Stomach (tissue), 9 donors: ENCODE data around the gene TMTC1. TPM values are rescaled to one million over a fixed set of nuclear protein-coding genes. Genes with fewer than 3 reads are reported as not detected.
A peak's percentile ranks its signal among the peaks of the same experiment; 100 is the strongest.

Experiments
- DNase-seq, 2 donors: peaks; one replicate each; pipeline versions ENCODE4 v3.0.0 to v3.0.0-alpha.2; 2013 to 2019
- H3K27ac ChIP-seq, 5 donors: fragments of 200-600 bp in 4 of 5; sonication (generic) in 4 of 5; one replicate each; pipeline ENCODE4 v1.5.1; 2013 to 2019; ENCODE audit warnings: mild to moderate bottlenecking in 1 of 5, moderate library complexity in 1 of 5
- H3K27me3 ChIP-seq, 3 donors: fragments of 200-600 bp; sonication (generic); one replicate each; pipeline ENCODE4 v1.5.1; 2017 to 2019; ENCODE audit warnings: mixed run types in 1 of 3
- H3K36me3 ChIP-seq, 4 donors: fragments of 200-600 bp; sonication (generic); 1 replicate in 3 of 4; 2 replicates in 1 of 4; pipeline ENCODE4 v1.5.1; 2016 to 2019
- H3K4me1 ChIP-seq, 4 donors: fragments of 200-600 bp; sonication (generic); one replicate each; pipeline ENCODE4 v1.5.1; 2016 to 2019
- H3K4me3 ChIP-seq, 4 donors: fragments of 200-600 bp; sonication (generic) in 3 of 4; one replicate each; pipeline ENCODE4 v1.5.1; 2016 to 2019; ENCODE audit warnings: mild to moderate bottlenecking in 1 of 4
- H3K9me3 ChIP-seq, 4 donors: fragments of 200-600 bp; sonication (generic); one replicate each; pipeline ENCODE4 v1.5.1; 2016 to 2019
- EP300 ChIP-seq: sonication (generic); formaldehyde crosslinking; IDR thresholded peaks from one replicate; pipeline ENCODE4 v1.6.1; 2017; ENCODE audit warnings: antibody characterized with exemption
- POLR2A ChIP-seq, 4 donors: fragments of 450-650 bp; IDR thresholded peaks; one replicate each; pipeline ENCODE4 v1.6.1; 2016; ENCODE audit warnings: antibody characterized with exemption in 4 of 4, control low read depth in 2 of 4, mild to moderate bottlenecking in 1 of 4, moderate library complexity in 1 of 4
- POLR2AphosphoS5 ChIP-seq, 3 donors: sonication (generic); formaldehyde crosslinking; IDR thresholded peaks; one replicate each; pipeline ENCODE4 v1.6.1; 2016; ENCODE audit warnings: antibody characterized with exemption in 3 of 3
- whole genome bisulfite sequencing, 5 donors: extraction: QIAGEN DNeasy Blood & Tissue Kit in 3 of 5; methylation state at CpG; one replicate each; pipeline versions ENCODE4 v1.1.5 to v1.1.7; 2013 to 2018; 5-methylcytosine and 5-hydroxymethylcytosine counted together
- intact Hi-C: fragments of 100-400 bp; cut with DNase I; formaldehyde crosslinking; loops from one replicate; pipeline ENCODE4 v1.15.1; 2023; ENCODE audit warnings: low total_unique reads
- polyA plus RNA-seq, 3 donors: library from polyadenylated mRNA; stranded (reverse); fragments of 200-250 nt; gene quantifications; one replicate each; pipeline ENCODE4 v1.2.3, GENCODE V29; 2013
- total RNA-seq, 5 donors: library from RNA; depleted of rRNA; stranded (reverse); fragments of >200 nt; gene quantifications; one replicate each; pipeline versions ENCODE4 v1.1.0 to v1.2.3, GENCODE V29; 2014 to 2016
- TF ChIP-seq, protein P1 (sequence below), 7 experiments: fragments of 450-650 bp in 4 of 7; fragments of 200-600 bp in 3 of 7; sonication (generic) in 3 of 7; IDR thresholded peaks; one replicate each; pipeline ENCODE4 v1.5.1; 2016 to 2019; ENCODE audit warnings: antibody characterized with exemption in 7 of 7, control low read depth in 2 of 7, mild to moderate bottlenecking in 1 of 7
- donor health status: healthy with polysubstance abuse.
- donor health status: Bipolar disorder and iron deficiency.
- donor health status: healthy.

Gene TMTC1
- total and polyA plus RNA-seq, 8 donors: 1.5 to 76.8 (median 19.1) TPM

DNA sequence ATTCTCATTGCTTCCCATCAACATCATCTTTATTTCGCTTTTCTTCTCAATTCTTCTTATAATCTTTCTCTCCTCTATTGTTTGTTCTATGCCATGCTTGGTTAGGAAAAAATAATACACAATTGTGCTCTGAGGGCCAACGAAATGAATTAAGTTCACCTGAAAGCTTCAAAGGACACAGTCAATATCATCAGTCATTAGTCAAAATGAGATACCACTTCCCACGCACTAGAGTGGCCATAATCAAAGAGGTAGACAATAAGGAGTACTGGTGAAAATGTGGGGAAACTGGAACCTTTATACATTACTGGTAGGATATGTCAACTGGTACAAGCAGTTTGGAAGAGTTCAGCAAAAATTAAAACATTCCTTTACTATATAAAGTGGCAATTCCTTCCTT is 91.5 kb downstream of the TMTC1 start:
- intact Hi-C loops: no loop called here
- H3K4me3 ChIP-seq: no peak overlapping the region
- no peaks in the 10 kb centered on the region for H3K4me1 ChIP-seq
- no peak overlapping the region for H3K27ac ChIP-seq
- WGBS, 5 donors: 64 to 73% (median 67%) methylated on average over 3 of the region's 3 CpGs; no CpG with 5 or more reads in 1 of the 5 donors
- TF ChIP-seq, protein P1, sequence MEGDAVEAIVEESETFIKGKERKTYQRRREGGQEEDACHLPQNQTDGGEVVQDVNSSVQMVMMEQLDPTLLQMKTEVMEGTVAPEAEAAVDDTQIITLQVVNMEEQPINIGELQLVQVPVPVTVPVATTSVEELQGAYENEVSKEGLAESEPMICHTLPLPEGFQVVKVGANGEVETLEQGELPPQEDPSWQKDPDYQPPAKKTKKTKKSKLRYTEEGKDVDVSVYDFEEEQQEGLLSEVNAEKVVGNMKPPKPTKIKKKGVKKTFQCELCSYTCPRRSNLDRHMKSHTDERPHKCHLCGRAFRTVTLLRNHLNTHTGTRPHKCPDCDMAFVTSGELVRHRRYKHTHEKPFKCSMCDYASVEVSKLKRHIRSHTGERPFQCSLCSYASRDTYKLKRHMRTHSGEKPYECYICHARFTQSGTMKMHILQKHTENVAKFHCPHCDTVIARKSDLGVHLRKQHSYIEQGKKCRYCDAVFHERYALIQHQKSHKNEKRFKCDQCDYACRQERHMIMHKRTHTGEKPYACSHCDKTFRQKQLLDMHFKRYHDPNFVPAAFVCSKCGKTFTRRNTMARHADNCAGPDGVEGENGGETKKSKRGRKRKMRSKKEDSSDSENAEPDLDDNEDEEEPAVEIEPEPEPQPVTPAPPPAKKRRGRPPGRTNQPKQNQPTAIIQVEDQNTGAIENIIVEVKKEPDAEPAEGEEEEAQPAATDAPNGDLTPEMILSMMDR (IDR thresholded peaks at IDR 0.05): no peak
- TF ChIP-seq EP300 (no peak), POLR2AphosphoS5 (IDR thresholded peaks at IDR 0.05) (no peak), POLR2A (IDR thresholded peaks at IDR 0.05) (no peak)
- no peak for DNase-seq
- no peaks in the 10 kb centered on the region for H3K9me3 ChIP-seq
- no peaks in the 10 kb centered on the region for H3K36me3 ChIP-seq
- no peaks in the 10 kb centered on the region for H3K27me3 ChIP-seq

DNA sequence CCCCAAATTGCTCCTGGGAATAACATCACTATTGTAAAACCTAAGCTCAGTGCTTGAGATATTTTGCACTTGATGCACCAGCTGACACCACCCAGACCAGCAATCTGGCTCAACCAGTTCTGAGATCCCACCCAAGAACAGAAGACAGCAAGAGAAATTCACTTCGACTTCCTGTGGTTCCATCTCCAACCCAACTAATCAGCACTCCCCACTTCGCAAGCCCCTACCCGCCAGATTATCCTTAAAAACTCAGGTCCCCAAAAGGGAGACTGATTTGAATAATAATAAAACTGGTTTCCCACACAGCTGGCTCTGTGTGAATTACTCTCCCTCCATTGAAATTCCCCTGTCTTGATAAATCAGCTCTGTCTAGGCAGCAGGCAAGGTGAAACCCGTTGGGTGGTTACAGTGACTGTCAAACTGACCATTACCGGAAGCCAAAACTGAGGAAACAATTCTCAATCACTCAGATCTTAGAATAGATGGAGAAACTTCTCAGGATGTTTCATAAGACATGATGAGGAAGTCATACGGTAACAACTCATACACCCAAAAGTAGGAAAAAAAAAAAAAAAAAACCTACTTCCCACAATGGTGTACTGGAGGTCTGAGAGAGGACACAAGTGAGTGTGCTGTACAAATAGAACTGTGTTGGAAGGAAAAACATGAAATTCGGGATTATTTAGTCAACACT is 92.4 kb downstream of the TMTC1 start:
- H3K27ac ChIP-seq: peak overlapping the region in 1 of 5 donors; percentile 9
- H3K27me3 ChIP-seq: no peaks in the 10 kb centered on the region
- no peak overlapping the region for H3K4me3 ChIP-seq
- no peaks in the 10 kb centered on the region for H3K36me3 ChIP-seq
- no peak for DNase-seq
- TF ChIP-seq POLR2AphosphoS5 (IDR thresholded peaks at IDR 0.05) (no peak), EP300 (no peak), POLR2A (IDR thresholded peaks at IDR 0.05) (no peak)
- TF ChIP-seq, protein P1 (IDR thresholded peaks at IDR 0.05): no peak
- no peaks in the 10 kb centered on the region for H3K9me3 ChIP-seq
- no peaks in the 10 kb centered on the region for H3K4me1 ChIP-seq
- 52 to 97% (median 60%) methylated on average over 3 to 7 of the region's 7 CpGs for WGBS, 5 donors
- intact Hi-C loops: no loop called here

DNA sequence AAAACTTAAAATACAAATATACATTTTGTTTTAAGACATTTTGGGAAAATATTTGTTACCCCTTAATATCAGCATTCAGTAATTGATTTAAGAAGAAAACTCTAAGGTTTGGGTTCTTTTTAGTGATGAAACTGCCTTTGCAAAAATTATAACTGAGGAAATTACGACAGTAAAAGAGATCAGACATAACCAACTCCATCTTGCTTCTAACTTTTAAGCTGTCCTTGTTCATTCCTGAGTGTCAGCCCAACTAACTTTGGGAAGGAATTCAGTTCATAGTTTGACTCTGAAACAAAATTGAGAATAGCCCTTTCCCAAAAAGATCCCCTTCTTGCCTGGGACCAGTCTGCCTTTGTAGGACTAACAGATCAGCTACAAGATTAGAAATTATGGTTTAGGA is 93.0 kb downstream of the TMTC1 start:
- Histone ChIP-seq H3K27me3 (no peaks in the 10 kb centered on the region), H3K36me3 (no peaks in the 10 kb centered on the region), H3K9me3 (no peaks in the 10 kb centered on the region), H3K4me1 (no peaks in the 10 kb centered on the region), H3K27ac (peak overlapping the region in 1 of 5 donors; percentile 9), H3K4me3 (no peak overlapping the region)
- TF ChIP-seq, protein P1 (IDR thresholded peaks at IDR 0.05): no peak
- no peak for TF ChIP-seq POLR2A (IDR thresholded peaks at IDR 0.05)
- no peak for TF ChIP-seq EP300
- no peak for TF ChIP-seq POLR2AphosphoS5 (IDR thresholded peaks at IDR 0.05)
- intact Hi-C loops: no loop called here
- no peak for DNase-seq
- WGBS, 5 donors: 79 to 87% (median 82%) methylated on average over 1 of the region's 1 CpG

DNA sequence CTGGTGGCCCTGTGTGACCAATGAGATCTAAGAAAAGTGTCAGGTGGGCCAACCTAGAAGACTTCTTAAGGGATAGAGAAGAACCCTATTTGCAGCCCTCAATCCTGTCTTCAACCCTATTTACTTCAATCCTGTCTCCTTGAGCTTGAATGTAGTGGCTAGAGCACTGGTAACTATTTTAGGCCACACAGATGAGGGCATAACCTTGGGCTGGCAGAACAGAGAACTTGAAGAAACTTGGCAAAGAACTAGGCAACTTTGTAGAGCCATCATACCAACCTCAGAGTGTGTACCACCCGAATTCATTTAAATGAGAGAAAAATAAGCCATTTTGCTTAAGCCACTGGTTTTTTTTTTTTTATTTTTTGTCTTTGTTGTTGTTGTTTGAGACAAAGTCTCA is 94.8 kb downstream of the TMTC1 start:
- no peaks in the 10 kb centered on the region for H3K36me3 ChIP-seq
- H3K4me3 ChIP-seq: no peak overlapping the region
- no peaks in the 10 kb centered on the region for H3K9me3 ChIP-seq
- DNase-seq: no peak
- WGBS, 5 donors: 79 to 97% (median 90%) methylated on average over 1 of the region's 1 CpG
- no peak for TF ChIP-seq POLR2A (IDR thresholded peaks at IDR 0.05)
- TF ChIP-seq, protein P1 (IDR thresholded peaks at IDR 0.05): no peak
- TF ChIP-seq POLR2AphosphoS5 (IDR thresholded peaks at IDR 0.05): no peak
- no peak for TF ChIP-seq EP300
- no peaks in the 10 kb centered on the region for H3K4me1 ChIP-seq
- intact Hi-C loops: no loop called here
- H3K27me3 ChIP-seq: no peaks in the 10 kb centered on the region
- H3K27ac ChIP-seq: no peak overlapping the region
